Muscle layer of duodenum (tissue), 2 donors: ENCODE measurements around the gene SLC47A2.
"Not testable (repeated sequence)": the region's sequence is repeated elsewhere in the genome, so short reads cannot be mapped to it uniquely, and the experiment has no call there.

ENCODE experiments used
- H3K27ac ChIP-seq: one replicate; pipeline ENCODE4 v1.7.0; 2013; ENCODE audit warnings: mild to moderate bottlenecking, low read length
- H3K27me3 ChIP-seq: one replicate; pipeline ENCODE4 v1.7.0; 2013; ENCODE audit warnings: low read depth, mild to moderate bottlenecking, control low read depth, low read length
- H3K36me3 ChIP-seq, 2 donors: one replicate each; pipeline ENCODE4 v1.7.0; 2013; ENCODE audit warnings: low read length in 2 of 2, control low read depth in 1 of 2, mild to moderate bottlenecking in 1 of 2; ENCODE audit not compliant: insufficient read depth in 2 of 2, control insufficient read depth in 1 of 2
- H3K4me1 ChIP-seq, 2 donors: one replicate each; pipeline ENCODE4 v1.7.0; 2013; ENCODE audit warnings: low read length in 2 of 2, mild to moderate bottlenecking in 2 of 2, control low read depth in 1 of 2, moderate library complexity in 1 of 2; ENCODE audit not compliant: insufficient read depth in 2 of 2, control insufficient read depth in 1 of 2
- H3K4me3 ChIP-seq, 2 donors: one replicate each; pipeline ENCODE4 v1.7.0; 2013; ENCODE audit warnings: low read length in 2 of 2, low read depth in 1 of 2, mild to moderate bottlenecking in 1 of 2
- H3K9me3 ChIP-seq, 2 donors: one replicate each; pipeline ENCODE4 v1.7.0; 2013; ENCODE audit warnings: low read length in 2 of 2, control low read depth in 1 of 2, mild to moderate bottlenecking in 1 of 2; ENCODE audit not compliant: control insufficient read depth in 1 of 2
- donor health status: healthy.

Gene SLC47A2

DNA sequence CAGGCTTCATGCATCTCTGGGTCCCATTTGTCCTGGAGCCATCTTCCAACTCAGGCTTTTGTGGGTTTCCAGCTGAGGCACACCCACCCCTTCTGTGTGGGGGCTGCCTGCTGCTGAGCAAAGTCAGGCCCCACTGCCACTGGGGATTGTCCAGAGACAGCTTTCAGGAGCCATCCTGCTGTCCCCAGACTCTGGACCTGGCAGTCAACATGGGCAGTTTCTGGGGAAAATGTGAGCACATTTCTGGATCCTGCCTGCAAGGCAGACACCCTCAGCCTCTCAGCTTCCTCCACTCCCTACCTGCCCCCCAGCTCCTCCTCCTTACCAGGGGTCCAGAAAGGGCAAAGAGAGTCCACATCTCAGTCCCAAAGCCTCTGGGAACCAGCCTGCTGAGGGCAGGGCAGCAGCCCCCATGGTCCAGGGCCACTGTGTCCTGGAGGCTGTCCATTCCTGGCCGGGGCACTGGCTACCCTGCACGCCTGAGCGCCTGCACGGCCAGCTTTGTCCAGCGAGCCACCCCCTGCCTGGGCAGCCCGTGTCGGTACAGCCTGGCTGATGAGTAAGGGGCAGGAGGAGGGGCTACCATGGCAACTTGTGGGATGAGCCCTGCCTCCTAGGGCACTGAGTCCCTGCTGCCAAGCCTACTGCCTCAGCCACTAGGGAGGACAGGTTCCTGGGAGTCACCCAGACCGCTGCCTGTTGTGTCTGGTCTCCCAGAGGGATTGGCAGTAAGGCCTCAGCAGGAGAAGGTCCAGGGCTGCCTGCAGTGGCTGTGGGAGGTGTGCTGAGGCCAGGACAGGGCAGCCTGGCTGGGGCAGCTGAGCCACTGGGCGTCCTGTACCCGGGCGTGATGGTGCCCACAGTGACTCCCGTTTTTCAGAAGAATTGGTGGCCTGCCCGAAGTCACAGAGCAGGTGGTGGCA is at the start of gene SLC47A2:
TSS of gene SLC47A2 (minus strand) at position 477 of the 923 bp plus-strand sequence. CDS start at position 448, 29 bp downstream.
- peaks cover 0 to 6% of the 10 kb centered on the region in 2 donors for H3K4me1 ChIP-seq
- H3K27ac ChIP-seq: no peak within 1 kb of the TSS
- H3K4me3 ChIP-seq: no peak within 1 kb of the TSS
- H3K27me3 ChIP-seq: no peaks in the 10 kb centered on the region
- no peaks in the 10 kb centered on the region for H3K9me3 ChIP-seq
- no peaks in the 10 kb centered on the region for H3K36me3 ChIP-seq

GRCh38 chr17:19766016-19766415 is 49.6 kb upstream of the SLC47A2 start:
- no peaks in the 10 kb centered on the region for H3K36me3 ChIP-seq
- no peaks in the 10 kb centered on the region for H3K9me3 ChIP-seq
- no peaks in the 10 kb centered on the region for H3K27me3 ChIP-seq
- no peak overlapping the region for H3K27ac ChIP-seq
- peaks cover 2 to 7% of the 10 kb centered on the region in 2 donors for H3K4me1 ChIP-seq
- H3K4me3 ChIP-seq: no peak overlapping the region

- not testable (repeated sequence) for H3K27ac ChIP-seq, H3K36me3 ChIP-seq, H3K9me3 ChIP-seq, H3K27me3 ChIP-seq, H3K4me3 ChIP-seq, H3K4me1 ChIP-seq
Measured at GRCh38 chr17:19763991-19764390, 47.6 kb upstream of the SLC47A2 start.

DNA sequence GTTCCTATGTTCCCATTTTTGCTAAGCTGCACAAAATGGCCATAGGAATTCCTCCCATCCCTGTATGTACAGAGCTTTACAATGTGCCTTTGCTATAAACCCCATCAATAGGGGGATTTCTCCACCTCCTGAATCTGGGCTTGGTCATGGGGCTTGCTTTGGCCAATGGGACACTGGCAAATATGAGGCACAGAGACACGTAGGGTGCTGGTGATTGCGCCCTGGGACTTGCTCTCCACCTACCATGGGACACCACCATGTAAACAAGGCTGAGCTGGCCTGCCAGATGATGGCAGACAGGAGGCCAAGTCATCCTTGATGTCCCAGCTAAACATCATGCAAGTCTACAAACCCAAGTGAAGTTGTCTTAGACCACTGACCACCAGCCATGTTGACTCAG is 47.0 kb upstream of the SLC47A2 start:
- H3K4me1 ChIP-seq: peaks cover 2 to 7% of the 10 kb centered on the region in 2 donors
- no peak overlapping the region for H3K27ac ChIP-seq
- H3K9me3 ChIP-seq: no peaks in the 10 kb centered on the region
- H3K4me3 ChIP-seq: no peak overlapping the region
- H3K36me3 ChIP-seq: no peaks in the 10 kb centered on the region
- H3K27me3 ChIP-seq: no peaks in the 10 kb centered on the region

DNA sequence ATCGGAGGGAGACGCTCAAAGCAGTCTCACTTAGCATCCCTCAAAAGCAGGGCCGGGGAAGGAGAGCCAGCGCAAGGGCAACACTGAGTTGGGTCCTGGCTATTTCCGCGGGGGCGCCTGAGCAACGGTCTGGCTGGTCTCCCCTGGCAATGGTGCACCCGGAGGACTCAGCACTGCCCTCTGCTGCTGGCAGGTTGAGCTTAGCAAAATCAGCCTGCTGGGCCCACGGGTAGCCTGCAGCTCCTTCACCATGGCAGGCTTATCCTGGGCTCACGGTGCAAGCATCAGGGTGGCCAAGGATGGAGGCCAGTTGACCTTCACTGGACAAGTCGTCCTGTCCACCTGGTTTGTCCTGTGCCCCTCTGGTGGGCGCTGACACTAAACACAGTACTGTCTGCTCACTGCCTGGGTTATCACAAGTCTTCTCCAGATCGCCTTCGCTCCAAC is 46.2 kb upstream of the SLC47A2 start:
- peaks cover 2 to 7% of the 10 kb centered on the region in 2 donors for H3K4me1 ChIP-seq
- no peak overlapping the region for H3K4me3 ChIP-seq
- H3K36me3 ChIP-seq: no peaks in the 10 kb centered on the region
- H3K9me3 ChIP-seq: no peaks in the 10 kb centered on the region
- H3K27me3 ChIP-seq: no peaks in the 10 kb centered on the region
- H3K27ac ChIP-seq: no peak overlapping the region

- H3K27ac ChIP-seq: no peak overlapping the region
- H3K9me3 ChIP-seq: no peaks in the 10 kb centered on the region
- no peaks in the 10 kb centered on the region for H3K36me3 ChIP-seq
- H3K27me3 ChIP-seq: no peaks in the 10 kb centered on the region
- H3K4me3 ChIP-seq: no peak overlapping the region
- peaks cover 2 to 7% of the 10 kb centered on the region in 2 donors for H3K4me1 ChIP-seq
Measured at GRCh38 chr17:19760746-19761145, 44.4 kb upstream of the SLC47A2 start.

GRCh38 chr17:19759568-19760549 is 43.5 kb upstream of the SLC47A2 start:
- no peaks in the 10 kb centered on the region for H3K27me3 ChIP-seq
- no peaks in the 10 kb centered on the region for H3K36me3 ChIP-seq
- H3K4me1 ChIP-seq: peaks cover 2 to 7% of the 10 kb centered on the region in 2 donors
- no peak overlapping the region for H3K4me3 ChIP-seq
- no peak overlapping the region for H3K27ac ChIP-seq
- no peaks in the 10 kb centered on the region for H3K9me3 ChIP-seq

DNA sequence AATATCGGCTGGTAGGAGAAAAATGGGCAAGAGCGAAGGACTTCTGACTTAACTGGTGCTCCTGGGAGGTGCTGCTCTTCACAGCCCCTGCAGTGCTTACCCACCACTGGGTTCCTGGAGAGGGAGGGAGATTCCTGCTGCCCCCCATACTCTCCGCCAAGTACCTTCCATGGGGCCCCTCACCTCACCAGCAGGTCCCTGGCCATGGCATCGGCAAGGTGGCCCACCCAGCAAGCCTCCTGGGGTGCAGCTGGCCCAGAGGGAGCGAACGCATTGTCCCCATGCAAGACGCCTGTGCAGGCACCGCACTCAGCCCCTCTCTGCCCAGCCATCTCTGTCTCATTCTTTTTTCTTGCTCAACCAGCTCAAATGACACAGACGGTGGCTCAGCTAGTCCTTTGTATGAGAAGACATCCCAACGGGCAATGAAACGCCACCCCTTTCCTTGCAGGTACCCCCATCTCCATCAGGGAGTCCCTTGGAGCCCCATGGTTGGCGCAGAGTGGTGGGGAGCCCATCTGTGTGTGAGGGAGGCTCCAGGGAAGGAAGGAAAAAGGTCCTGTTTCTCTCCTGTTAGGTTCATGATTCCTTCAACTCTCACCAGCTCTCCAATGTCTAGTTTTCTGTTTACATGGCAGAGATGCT is 41.3 kb upstream of the SLC47A2 start:
- Histone ChIP-seq H3K27me3 (no peaks in the 10 kb centered on the region), H3K36me3 (no peaks in the 10 kb centered on the region), H3K27ac (no peak overlapping the region), H3K4me3 (no peak overlapping the region), H3K4me1 (peaks cover 2 to 6% of the 10 kb centered on the region in 2 donors), H3K9me3 (no peaks in the 10 kb centered on the region)

DNA sequence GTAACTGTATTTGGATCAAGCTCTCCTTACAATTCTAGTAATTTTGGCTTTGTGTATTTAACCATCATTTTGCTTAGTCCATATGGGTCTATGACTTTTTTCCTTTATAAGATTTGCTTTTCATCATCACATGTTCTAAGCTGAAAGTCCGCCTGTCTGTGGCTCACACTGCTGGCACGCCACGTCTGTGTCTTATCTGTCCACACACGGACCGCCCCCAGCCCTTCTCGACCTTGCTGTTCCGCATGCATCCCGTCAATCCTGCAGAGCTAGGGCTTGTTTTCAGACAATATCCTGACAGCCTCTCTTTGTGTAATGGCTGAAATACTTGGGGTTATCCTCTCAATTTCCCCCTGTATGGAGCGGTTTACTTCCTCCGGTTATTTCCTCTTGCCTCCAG is 40.2 kb upstream of the SLC47A2 start:
- Histone ChIP-seq H3K9me3 (no peaks in the 10 kb centered on the region), H3K36me3 (no peaks in the 10 kb centered on the region), H3K27ac (no peak overlapping the region), H3K27me3 (no peaks in the 10 kb centered on the region), H3K4me3 (no peak overlapping the region), H3K4me1 (no peaks in the 10 kb centered on the region)

GRCh38 chr17:19755821-19756510 is 39.6 kb upstream of the SLC47A2 start:
- no peaks in the 10 kb centered on the region for H3K27me3 ChIP-seq
- no peaks in the 10 kb centered on the region for H3K4me1 ChIP-seq
- no peaks in the 10 kb centered on the region for H3K9me3 ChIP-seq
- H3K36me3 ChIP-seq: no peaks in the 10 kb centered on the region
- no peak overlapping the region for H3K4me3 ChIP-seq
- H3K27ac ChIP-seq: no peak overlapping the region
